DMS114 treated with DMSO at 0.1 percent for 48 hours (cell line): ENCODE results near the gene DENND2D.

Source experiments
- DNase-seq: peaks from one replicate; lab custom pipeline; 2025; ENCODE audit not compliant: unreplicated experiment; lab: John Stamatoyannopoulos, UW

Gene DENND2D

GRCh38 chr1:111182052-111182451 is 18.4 kb downstream of the DENND2D start:
- no peak for DNase-seq

GRCh38 chr1:111179968-111180533 is 20.4 kb downstream of the DENND2D start:
- DNase-seq = no peak

- DNase-seq = no peak
These were observed 23.8 kb downstream of the DENND2D start for GRCh38 chr1:111176678-111177077.

- no peak for DNase-seq
These were observed 25.1 kb downstream of the DENND2D start for GRCh38 chr1:111175349-111175748.

GRCh38 chr1:111174070-111174469 is 26.4 kb downstream of the DENND2D start:
- DNase-seq = no peak

- no peak for DNase-seq
These were observed 28.0 kb downstream of the DENND2D start for GRCh38 chr1:111172463-111172862.

- no peak for DNase-seq
These were observed 36.3 kb downstream of the DENND2D start for GRCh38 chr1:111164151-111164550.

GRCh38 chr1:111163363-111163762 is 37.1 kb downstream of the DENND2D start:
- no peak for DNase-seq

- no peak for DNase-seq
These were observed 38.0 kb downstream of the DENND2D start for GRCh38 chr1:111162488-111162880.

- DNase-seq = no peak
These were observed 38.5 kb downstream of the DENND2D start for GRCh38 chr1:111161843-111162487.

GRCh38 chr1:111157431-111157830 is 43.0 kb downstream of the DENND2D start:
- DNase-seq = no peak

GRCh38 chr1:111154021-111154999 is 46.1 kb downstream of the DENND2D start:
- no peak for DNase-seq

- DNase-seq = no peak
These were observed 48.6 kb downstream of the DENND2D start for GRCh38 chr1:111151838-111152237.

GRCh38 chr1:111148376-111148881 is 52.0 kb downstream of the DENND2D start:
- DNase-seq = no peak

- no peak for DNase-seq
These were observed 52.5 kb downstream of the DENND2D start for GRCh38 chr1:111147948-111148347.

GRCh38 chr1:111145963-111146768 is 54.3 kb downstream of the DENND2D start:
- DNase-seq = no peak

- no peak for DNase-seq
These were observed 54.9 kb downstream of the DENND2D start for GRCh38 chr1:111145542-111145941.

GRCh38 chr1:111142356-111142975 is 58.0 kb downstream of the DENND2D start:
- no peak for DNase-seq

- no peak for DNase-seq
These were observed 58.9 kb downstream of the DENND2D start for GRCh38 chr1:111141245-111142220.
